ENCODE measurements around the gene CLEC18A.

- TF ChIP-seq POLR2AphosphoS5 (IDR thresholded peaks at IDR 0.05) (no peak), POLR2A (IDR thresholded peaks at IDR 0.05) (no peak)
These were observed 40.2 kb upstream of the CLEC18A start for GRCh38 chr16:69910964-69911363.
